ENCODE measurements around the gene CNNM4.
A peak's percentile ranks its signal among the peaks of the same experiment; 100 is the strongest.

The CNNM4 gene

GRCh38 chr2:96811917-96812316, 51.2 kb downstream of the CNNM4 start:
- DNase-seq (ENCODE audit: low spot score) = no peak

GRCh38 chr2:96813656-96814055, 53.0 kb downstream of the CNNM4 start:
- no peak for DNase-seq (ENCODE audit: low spot score)

DNA sequence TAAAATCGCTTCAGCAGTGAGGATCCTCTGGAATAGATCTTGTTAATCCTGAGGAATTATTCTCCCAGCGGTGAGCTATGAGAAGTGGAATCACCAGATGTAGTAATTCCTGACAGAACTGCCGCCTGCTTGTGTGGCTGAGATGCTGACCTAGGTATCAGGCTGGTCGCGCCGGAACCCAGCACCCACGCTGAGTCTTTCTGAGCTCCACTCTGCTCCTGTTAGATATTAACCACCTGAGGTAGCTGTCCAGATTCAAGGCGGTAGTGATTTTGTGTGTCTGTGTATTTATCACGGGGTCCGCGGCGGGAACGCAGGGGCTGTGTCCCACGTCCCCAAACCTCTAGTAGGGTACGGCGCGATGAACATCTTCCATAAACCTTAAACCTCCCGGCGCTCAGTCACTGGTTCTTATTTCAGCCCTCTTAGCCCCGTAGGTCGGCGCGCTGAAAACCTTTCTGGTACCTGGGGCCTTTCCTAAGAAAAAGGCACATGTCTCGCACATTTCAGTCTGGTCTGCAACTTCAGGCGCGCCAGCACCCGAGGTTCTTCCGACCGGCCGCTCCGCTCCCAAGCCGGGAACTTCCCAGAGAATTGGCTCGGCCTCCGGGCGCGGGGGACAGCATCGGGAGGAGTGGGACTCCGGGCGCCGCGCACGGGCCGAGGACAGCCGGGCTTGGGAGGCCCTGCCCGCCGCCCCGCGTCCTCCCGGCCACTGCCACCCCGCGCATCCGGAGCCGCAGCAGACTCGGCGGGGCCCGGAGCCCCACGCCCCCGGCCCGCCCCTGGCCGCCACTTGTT, 54.8 kb downstream of the CNNM4 start:
- DNase-seq (ENCODE audit: low spot score) = peak; percentile 46

GRCh38 chr2:96816127-96816835, 55.6 kb downstream of the CNNM4 start, which contains the start of gene CNNM3:
Gene CNNM3, plus strand, starts transcription at chr2:96816268. Its CDS starts 10 bp downstream, at chr2:96816278.
- peak; percentile 99 for DNase-seq (ENCODE audit: low spot score)

- no peak for DNase-seq (ENCODE audit: low spot score)
Observed at GRCh38 chr2:96816836-96817702, 56.4 kb downstream of the CNNM4 start.

GRCh38 chr2:96817882-96818281, 57.2 kb downstream of the CNNM4 start:
- no peak for DNase-seq (ENCODE audit: low spot score)

DNA sequence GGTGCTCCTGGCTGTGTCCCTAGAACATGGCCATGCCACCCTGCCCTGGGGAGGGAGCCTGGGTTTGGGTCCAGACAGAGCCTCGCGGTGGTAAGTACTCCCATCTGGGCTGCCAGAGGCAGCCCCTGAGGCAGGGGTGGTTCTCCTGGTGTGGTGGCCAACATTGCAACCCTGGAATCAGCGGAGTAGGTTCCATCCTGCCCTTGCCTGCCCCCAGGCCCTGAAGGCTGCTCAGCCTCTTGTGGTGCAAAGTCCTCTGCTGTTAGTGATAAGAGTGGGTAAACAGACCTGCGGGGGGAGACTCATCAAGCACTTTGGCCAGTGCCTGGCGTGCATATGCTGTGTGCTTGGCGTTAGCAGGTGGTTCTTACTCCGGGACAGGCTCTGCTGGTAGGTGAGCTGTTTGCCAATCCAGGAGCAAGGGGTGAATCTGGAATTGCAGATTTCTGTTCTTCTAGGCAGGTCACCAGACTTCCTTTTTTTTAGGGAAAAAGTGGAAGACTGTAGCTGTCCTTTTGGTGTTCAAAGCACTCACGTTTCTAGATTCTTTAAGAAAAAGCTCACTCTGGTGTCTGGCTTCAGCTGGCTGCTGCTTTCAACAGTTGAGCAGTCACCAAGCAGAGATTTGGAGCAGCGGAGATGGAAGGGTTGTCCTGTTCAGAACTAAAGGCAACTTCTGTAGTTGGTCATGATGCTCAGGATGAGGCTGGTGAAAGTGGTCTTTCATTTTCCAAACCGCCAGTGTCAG, 58.6 kb downstream of the CNNM4 start:
- no peak for DNase-seq (ENCODE audit: low spot score)

- no peak for DNase-seq (ENCODE audit: low spot score)
Observed at GRCh38 chr2:96819876-96820511, 59.3 kb downstream of the CNNM4 start.

DNA sequence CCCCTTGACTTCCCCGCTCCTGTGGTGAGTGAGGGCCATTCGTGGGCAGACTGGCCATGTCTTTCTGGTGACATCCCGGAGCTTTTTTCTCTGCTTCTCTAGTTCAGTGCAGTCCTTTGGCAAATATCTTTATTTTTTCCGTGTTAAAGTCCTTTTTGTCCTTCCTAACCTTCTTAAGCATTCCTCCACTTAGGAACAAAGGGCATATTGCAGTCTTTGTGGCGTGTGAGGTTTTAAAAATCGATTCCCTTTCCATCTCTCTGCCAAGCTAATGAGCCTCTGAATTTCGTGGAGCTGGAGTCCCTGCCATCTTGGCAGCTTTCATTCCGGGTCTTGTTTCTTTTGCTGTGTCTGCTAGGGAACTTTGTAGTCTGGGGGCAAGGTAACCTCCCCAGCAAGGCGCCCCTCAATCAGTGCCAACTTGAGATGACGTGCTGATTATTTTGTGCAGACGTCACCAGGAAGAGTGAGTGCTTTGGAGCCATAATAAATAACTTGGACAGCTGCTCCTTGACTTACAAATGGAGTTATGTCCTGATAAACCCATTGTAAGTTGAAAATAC, 60.5 kb downstream of the CNNM4 start:
- no peak for DNase-seq (ENCODE audit: low spot score)

GRCh38 chr2:96822786-96823185, 62.1 kb downstream of the CNNM4 start:
- DNase-seq (ENCODE audit: low spot score) = no peak

DNA sequence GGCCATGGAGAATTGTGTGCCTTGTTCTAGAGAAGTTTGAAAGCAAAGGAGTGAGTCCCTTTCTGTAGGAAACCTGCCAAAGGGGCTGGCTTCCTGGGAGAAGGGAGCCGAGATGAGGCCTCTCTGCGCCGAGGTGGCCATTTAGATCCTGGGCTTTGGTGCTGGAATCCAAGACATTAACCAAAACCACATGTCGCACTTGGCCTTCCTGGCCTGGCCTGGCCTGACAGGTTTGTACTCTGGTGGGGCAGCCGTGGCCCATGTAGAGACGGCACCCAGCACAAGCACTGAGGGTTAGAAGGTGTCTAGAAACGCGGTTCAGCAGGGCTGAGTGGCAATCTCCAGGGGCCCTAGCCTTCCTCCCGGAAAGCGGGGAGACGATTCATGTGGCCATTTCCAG, 62.5 kb downstream of the CNNM4 start:
- no peak for DNase-seq (ENCODE audit: low spot score)

DNA sequence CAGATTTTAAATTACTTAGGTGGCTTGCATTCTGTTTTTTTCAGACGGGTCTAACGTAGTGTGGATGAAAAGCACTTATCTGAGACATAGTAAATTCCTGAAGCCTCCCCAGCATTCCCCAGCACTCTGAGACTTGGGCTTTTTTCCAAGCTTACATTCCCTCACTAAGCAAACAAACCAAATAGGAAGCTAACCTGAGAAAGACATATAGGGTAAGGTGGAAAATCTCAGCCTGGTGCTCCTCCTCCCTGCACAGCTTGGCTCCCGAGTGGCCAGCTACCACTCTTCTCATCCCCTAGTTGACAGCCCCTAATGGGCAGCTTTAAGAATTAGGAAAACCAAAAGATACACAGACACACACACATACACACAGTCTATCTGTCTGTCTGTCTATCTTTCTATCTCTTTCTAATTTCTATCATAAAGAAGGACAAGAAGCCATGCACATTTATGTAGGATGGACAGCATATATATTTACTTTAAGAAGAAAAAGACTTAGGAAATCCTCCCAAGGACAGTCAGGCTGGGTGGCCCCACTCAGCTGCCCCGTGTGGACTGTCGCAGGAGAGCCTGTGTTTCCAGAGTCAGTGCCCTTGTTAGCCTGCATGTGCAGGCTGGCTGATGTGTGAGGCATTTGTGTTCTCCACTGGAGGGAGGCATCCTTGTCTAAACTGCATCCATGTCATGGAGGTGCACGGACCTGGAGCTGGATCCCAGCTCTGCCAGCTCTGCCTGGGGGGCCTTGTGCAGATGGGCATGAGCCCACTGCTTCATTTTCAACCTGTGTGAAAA, 63.6 kb downstream of the CNNM4 start:
- no peak for DNase-seq (ENCODE audit: low spot score)

DNA sequence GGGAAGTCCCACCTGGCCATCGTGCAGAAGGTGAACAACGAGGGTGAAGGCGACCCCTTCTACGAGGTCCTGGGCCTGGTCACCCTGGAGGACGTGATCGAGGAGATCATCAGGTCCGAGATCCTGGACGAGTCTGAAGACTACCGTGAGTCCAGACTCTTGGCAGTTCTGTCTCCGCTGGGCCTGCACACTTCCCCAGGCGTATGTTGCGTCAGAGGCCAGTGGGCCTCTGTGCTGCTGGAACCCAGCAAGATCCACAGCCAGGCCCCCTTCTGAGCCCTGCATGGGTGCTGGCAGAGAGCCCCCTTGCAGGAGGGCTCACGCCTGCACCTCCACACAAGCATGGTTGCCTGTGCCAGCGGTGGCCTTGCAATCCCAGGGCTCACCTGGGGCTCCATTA, 64.4 kb downstream of the CNNM4 start:
- no peak for DNase-seq (ENCODE audit: low spot score)

DNA sequence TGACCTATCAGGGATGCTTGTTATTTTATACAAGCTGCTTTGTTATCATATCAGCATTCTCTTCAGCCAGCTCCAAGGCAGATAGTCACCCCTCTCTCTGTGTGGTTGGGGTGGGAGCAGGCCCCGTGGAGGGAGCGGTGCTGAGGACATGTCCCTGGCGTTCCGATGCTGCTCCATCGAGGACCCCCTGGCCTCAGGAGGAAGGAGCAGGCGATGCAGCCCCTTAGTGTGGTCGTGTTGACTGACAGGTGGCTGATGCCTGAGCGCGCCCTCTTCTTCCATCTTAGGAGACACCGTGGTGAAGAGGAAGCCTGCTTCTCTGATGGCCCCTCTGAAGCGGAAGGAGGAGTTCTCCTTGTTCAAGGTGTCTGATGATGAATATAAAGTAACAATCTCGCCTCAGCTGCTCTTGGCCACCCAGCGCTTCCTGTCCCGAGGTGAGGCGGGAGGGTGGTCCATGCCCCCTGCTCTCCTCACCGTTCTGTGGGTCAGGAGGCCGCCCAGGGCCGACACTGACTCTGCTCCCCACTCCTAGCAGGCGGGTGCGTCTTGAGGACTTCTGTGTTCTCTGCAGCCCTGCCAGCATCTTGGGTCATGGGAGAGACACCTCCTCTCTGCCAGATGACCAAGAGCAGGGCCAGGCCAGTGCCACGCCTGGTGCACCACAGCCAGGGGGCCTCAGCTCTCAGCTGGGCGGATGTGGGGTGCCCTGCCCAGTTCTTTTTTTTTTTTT, 66.0 kb downstream of the CNNM4 start:
- no peak for DNase-seq (ENCODE audit: low spot score)

DNA sequence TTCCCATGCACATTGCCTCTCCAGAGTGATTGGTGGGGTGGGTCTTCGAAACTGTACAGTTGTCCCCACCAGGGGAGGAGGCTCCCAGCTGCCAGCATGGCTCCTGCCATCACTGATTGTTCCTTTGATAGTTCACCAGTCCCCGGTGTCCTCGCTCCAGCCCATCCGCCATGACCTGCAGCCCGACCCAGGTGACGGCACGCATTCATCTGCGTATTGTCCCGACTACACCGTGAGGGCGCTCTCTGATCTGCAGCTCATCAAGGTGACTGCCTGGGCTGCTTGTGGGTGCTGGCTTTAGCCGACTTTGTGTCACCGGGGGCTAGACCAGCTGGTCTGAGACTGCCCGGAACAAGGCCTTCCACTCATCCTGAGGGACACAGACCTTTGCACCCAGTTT, 67.7 kb downstream of the CNNM4 start:
- no peak for DNase-seq (ENCODE audit: low spot score)

GRCh38 chr2:96828874-96829273, 68.2 kb downstream of the CNNM4 start:
- no peak for DNase-seq (ENCODE audit: low spot score)

DNA sequence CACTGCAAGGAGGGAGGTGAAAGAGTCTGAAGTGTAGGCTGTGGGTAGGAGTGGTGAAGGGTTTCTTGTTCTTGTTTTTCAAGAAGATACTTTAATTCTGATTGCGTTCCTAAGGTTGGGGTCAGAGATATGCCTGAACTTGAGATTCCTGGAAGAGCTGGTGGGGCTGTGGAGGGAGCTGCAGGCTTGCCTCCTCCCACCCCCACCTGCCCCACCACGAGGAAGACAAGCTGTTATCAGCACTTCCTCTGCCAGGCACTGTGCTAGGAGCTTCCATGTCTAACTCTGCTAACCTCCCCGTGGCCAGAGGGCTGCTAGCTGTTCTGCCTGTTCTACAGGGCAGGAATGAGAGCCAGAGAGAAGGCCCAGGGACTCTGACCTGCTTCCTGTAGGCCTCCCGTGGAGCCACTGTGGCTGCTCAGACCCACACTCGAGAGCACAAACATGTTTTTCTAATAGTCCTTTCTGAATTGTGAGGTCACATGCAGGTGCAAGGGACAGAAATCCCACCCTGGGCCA, 69.4 kb downstream of the CNNM4 start:
- DNase-seq (ENCODE audit: low spot score) = no peak

DNA sequence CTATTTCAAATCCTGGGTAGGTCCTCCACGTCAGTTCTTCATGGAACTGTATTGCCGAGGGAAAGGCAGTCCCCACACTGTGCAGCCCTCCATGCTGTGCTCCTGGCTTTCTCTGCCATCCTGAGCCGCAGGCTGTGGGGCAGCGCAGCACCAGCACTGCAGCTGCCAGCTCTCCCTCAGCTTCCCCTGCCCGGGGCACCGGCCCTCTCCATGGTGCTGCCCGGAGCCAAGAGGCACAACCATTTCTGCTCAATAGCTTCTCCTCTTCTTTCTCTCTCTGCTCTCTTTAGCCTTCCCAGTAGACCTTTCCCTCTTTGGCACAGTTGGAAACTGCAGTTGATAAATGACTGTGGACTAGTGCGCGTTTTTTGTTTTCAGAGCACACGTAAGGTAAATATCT, 71.0 kb downstream of the CNNM4 start:
- DNase-seq (ENCODE audit: low spot score) = no peak

DNA sequence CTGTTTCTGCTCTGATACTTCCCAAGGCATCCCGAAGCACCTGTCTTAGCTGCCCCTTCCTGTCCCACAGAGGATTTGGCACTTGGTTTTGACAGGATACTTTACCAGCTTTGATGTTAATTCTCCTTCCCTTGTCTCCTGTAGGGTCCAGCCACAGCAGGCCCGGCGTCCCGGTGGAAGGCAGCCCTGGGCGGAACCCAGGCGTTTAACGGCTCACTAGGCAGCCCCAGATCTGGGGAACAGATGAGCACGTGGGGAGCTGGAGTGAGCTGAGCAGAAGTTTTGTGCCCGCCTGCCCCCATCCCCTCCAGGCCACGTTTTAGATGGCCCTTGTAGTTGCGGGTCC, 71.7 kb downstream of the CNNM4 start:
- DNase-seq (ENCODE audit: low spot score) = no peak

Data from germinal center (tissue), 1 donor.